ENCODE measurements around the gene INTS14. TPM values are rescaled to one million over a fixed set of nuclear protein-coding genes. Genes with fewer than 3 reads are reported as not detected.

INTS14 gene
- total RNA-seq, 2 donors from 2014 or later = 15.3 to 19.7 TPM

DNA sequence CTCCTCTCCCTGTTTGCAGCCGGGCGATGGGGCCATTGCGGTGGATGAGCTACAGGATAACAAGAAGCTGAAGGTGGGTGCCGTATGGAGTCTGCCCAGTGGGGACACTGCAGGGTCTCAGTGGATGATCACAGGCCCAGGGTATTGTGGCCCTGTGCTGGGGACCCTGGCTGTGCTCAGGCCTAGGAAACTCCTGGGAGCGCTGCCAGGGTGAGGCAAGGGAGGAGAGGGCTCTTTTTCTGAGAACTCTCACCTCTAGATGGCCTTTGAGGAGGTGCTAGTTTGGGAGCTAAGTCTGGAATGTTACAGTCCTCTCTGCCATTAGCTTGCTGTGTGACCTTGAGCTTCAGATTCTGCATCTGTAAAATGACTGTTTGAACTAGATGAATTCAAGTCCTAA is 27.2 kb upstream of the INTS14 start:
- TF ChIP-seq, protein P1, sequence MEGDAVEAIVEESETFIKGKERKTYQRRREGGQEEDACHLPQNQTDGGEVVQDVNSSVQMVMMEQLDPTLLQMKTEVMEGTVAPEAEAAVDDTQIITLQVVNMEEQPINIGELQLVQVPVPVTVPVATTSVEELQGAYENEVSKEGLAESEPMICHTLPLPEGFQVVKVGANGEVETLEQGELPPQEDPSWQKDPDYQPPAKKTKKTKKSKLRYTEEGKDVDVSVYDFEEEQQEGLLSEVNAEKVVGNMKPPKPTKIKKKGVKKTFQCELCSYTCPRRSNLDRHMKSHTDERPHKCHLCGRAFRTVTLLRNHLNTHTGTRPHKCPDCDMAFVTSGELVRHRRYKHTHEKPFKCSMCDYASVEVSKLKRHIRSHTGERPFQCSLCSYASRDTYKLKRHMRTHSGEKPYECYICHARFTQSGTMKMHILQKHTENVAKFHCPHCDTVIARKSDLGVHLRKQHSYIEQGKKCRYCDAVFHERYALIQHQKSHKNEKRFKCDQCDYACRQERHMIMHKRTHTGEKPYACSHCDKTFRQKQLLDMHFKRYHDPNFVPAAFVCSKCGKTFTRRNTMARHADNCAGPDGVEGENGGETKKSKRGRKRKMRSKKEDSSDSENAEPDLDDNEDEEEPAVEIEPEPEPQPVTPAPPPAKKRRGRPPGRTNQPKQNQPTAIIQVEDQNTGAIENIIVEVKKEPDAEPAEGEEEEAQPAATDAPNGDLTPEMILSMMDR (IDR thresholded peaks at IDR 0.05) = no peak
- H3K36me3 ChIP-seq = no peaks in the 10 kb centered on the region
- no peak overlapping the region for H3K27ac ChIP-seq
- H3K9me3 ChIP-seq = no peaks in the 10 kb centered on the region
- H3K27me3 ChIP-seq = no peaks in the 10 kb centered on the region
- DNase-seq (ENCODE audit: low spot score) = no peak
- peaks cover 0 to 5% of the 10 kb centered on the region in 2 donors for H3K4me1 ChIP-seq
- no peak overlapping the region for H3K4me3 ChIP-seq

GRCh38 chr15:65634356-65634755 is 23.4 kb upstream of the INTS14 start:
- H3K9me3 ChIP-seq = no peaks in the 10 kb centered on the region
- DNase-seq (ENCODE audit: low spot score) = no peak
- no peak overlapping the region for H3K27ac ChIP-seq
- no peak overlapping the region for H3K4me3 ChIP-seq
- peaks cover 0 to 5% of the 10 kb centered on the region in 2 donors for H3K4me1 ChIP-seq
- no peaks in the 10 kb centered on the region for H3K27me3 ChIP-seq
- no peaks in the 10 kb centered on the region for H3K36me3 ChIP-seq
- TF ChIP-seq, protein P1 (IDR thresholded peaks at IDR 0.05) = no peak

- H3K27ac ChIP-seq = no peak overlapping the region
- H3K9me3 ChIP-seq = no peaks in the 10 kb centered on the region
- TF ChIP-seq, protein P1 (IDR thresholded peaks at IDR 0.05) = no peak
- H3K36me3 ChIP-seq = no peaks in the 10 kb centered on the region
- H3K4me1 ChIP-seq = peaks cover 0 to 5% of the 10 kb centered on the region in 2 donors
- H3K27me3 ChIP-seq = no peaks in the 10 kb centered on the region
- H3K4me3 ChIP-seq = no peak overlapping the region
- no peak for DNase-seq (ENCODE audit: low spot score)
Observed at GRCh38 chr15:65633752-65634151, 22.8 kb upstream of the INTS14 start.

GRCh38 chr15:65632780-65633375 is 21.9 kb upstream of the INTS14 start:
- no peaks in the 10 kb centered on the region for H3K4me1 ChIP-seq
- DNase-seq (ENCODE audit: low spot score) = no peak
- no peaks in the 10 kb centered on the region for H3K27me3 ChIP-seq
- TF ChIP-seq, protein P1 (IDR thresholded peaks at IDR 0.05) = no peak
- H3K4me3 ChIP-seq = no peak overlapping the region
- H3K36me3 ChIP-seq = no peaks in the 10 kb centered on the region
- H3K9me3 ChIP-seq = no peaks in the 10 kb centered on the region
- H3K27ac ChIP-seq = no peak overlapping the region

DNA sequence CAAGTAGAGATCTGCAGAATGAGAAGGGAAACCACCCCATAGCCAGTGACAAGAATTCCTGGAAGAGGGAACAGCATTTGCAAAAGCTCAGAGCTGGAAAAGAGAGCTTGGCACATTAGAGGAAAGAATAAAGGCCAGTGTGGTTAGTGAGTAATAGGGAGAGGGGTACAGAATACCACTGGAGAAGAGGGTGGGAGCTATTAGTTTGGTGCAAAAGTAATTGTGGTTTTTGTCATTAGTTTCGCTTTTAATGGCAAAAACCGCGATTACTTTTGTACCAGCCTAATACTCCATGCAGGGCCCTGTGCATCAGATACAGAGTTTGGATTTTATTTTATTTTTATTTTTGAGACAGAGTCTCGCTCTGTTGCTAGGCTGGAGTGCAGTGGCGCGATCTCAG is 20.6 kb upstream of the INTS14 start:
- Histone ChIP-seq H3K27me3 (no peaks in the 10 kb centered on the region), H3K4me3 (no peak overlapping the region), H3K4me1 (no peaks in the 10 kb centered on the region), H3K27ac (no peak overlapping the region), H3K36me3 (no peaks in the 10 kb centered on the region), H3K9me3 (no peaks in the 10 kb centered on the region)
- TF ChIP-seq, protein P1 (IDR thresholded peaks at IDR 0.05) = no peak
- DNase-seq (ENCODE audit: low spot score) = no peak

- Histone ChIP-seq H3K4me3 (no peak overlapping the region), H3K27ac (no peak overlapping the region), H3K27me3 (no peaks in the 10 kb centered on the region), H3K36me3 (no peaks in the 10 kb centered on the region), H3K9me3 (no peaks in the 10 kb centered on the region), H3K4me1 (no peaks in the 10 kb centered on the region)
- DNase-seq (ENCODE audit: low spot score) = no peak
- TF ChIP-seq, protein P1 (IDR thresholded peaks at IDR 0.05) = no peak
Observed at GRCh38 chr15:65630760-65631159, 19.8 kb upstream of the INTS14 start.

All from right atrium auricular region (tissue), 2 donors.